Measurements from ENCODE around the gene MCAM.

DNA sequence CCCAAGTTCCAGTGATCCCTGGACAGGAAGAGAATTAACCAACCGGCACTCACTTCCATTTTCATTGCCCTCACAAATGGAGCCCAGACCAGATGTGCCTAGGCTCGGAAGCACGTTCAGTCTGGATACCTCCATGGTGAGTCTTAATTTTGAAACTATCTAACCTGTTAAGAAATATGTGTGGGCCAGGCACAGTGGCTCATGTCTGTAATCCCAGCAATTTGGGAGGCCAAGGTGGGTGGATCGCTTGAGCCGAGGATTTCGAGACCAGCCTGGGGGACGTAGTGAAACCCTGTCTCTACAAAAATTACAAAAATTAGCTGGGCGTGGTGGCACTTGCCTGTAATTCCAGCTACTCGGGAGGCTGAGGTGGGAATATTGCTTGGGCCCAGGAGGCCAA, 31.5 kb downstream of the MCAM start:
- TF ChIP-seq POLR2AphosphoS5 (IDR thresholded peaks at IDR 0.05; ENCODE audit: low read depth, low read length) (no peak), REST (IDR thresholded peaks at IDR 0.05; ENCODE audit: insufficient read depth in 1 of 2, low read depth in 2 of 2, low read length in 2 of 2) (no peak), TAF1 (IDR thresholded peaks at IDR 0.05; ENCODE audit: borderline replicate concordance, insufficient read depth, low read length) (no peak), SIN3A (IDR thresholded peaks at IDR 0.05; ENCODE audit: borderline replicate concordance, insufficient read depth, low read length) (no peak), FOXP2 (optimal IDR thresholded peaks at IDR 0.05; ENCODE audit: borderline replicate concordance, extremely low read depth, extremely low read length, insufficient read depth) (no peak)

All from PFSK-1 (cell line).